GM12878 (cell line): ENCODE data around the gene SIX5.

ENCODE experiments used
- HCFC1 ChIP-seq: fragments of 150-350 bp; IDR thresholded peaks from 2 replicates; pipeline ENCODE4 v1.6.1; 2014; ENCODE audit warnings: low read length
- MAX ChIP-seq: IDR thresholded peaks from 2 replicates; pipeline ENCODE4 v1.6.1; 2012; ENCODE audit warnings: low read depth, low read length, improper control_type of control experiment
- MEF2B ChIP-seq: fragments of 450-650 bp; IDR thresholded peaks from 2 replicates; pipeline ENCODE4 v1.6.1; 2018; ENCODE audit warnings: mild to moderate bottlenecking, moderate library complexity; ENCODE audit not compliant: partially characterized antibody, poor library complexity, severe bottlenecking
- POLR2A ChIP-seq: IDR thresholded peaks from 2 replicates; pipeline ENCODE4 v1.6.1; 2011; ENCODE audit warnings: low read depth, mild to moderate bottlenecking, low read length
- POU2F2 ChIP-seq: IDR thresholded peaks from 3 replicates; pipeline ENCODE4 v1.6.1; 2011; ENCODE audit warnings: low read depth, mild to moderate bottlenecking, low read length, borderline replicate concordance
- SP1 ChIP-seq: IDR thresholded peaks from one replicate; pipeline ENCODE4 v1.6.1; 2011; ENCODE audit warnings: low read depth, low read length
- TARDBP ChIP-seq: IDR thresholded peaks from 2 replicates; pipeline ENCODE4 v1.6.1; 2016; ENCODE audit warnings: borderline replicate concordance
- ZNF274 ChIP-seq: IDR thresholded peaks from one replicate; pipeline ENCODE4 v1.8.0; 2011; ENCODE audit not compliant: insufficient read length, insufficient read depth
- TF ChIP-seq, protein P1 (sequence below), 3 experiments: IDR thresholded peaks in 2 of 3; conservative IDR thresholded peaks in 1 of 3; 2 replicates each; pipeline ENCODE4 v1.5.1; 2011; ENCODE audit warnings: low read depth in 3 of 3, low read length in 3 of 3, mild to moderate bottlenecking in 3 of 3, control low read depth in 2 of 3, moderate library complexity in 2 of 3, inconsistent platforms in 1 of 3, mixed read lengths in 1 of 3; ENCODE audit not compliant: control insufficient read depth in 2 of 3, insufficient read depth in 1 of 3; ENCODE audit errors: extremely low read depth in 1 of 3
- TF ChIP-seq, protein P2 (sequence below): fragments of 450-650 bp; IDR thresholded peaks from 2 replicates; pipeline ENCODE4 v1.6.1; 2017; ENCODE audit warnings: mild to moderate bottlenecking
- TF ChIP-seq, protein P3 (sequence below): fragments of 450-650 bp; IDR thresholded peaks from 2 replicates; pipeline ENCODE4 v1.6.1; 2016; ENCODE audit warnings: mild to moderate bottlenecking, moderate library complexity, borderline replicate concordance

GRCh38 chr19:45717983-45718650 lies 50.9 kb downstream of the SIX5 start:
- TF ChIP-seq, protein P1, sequence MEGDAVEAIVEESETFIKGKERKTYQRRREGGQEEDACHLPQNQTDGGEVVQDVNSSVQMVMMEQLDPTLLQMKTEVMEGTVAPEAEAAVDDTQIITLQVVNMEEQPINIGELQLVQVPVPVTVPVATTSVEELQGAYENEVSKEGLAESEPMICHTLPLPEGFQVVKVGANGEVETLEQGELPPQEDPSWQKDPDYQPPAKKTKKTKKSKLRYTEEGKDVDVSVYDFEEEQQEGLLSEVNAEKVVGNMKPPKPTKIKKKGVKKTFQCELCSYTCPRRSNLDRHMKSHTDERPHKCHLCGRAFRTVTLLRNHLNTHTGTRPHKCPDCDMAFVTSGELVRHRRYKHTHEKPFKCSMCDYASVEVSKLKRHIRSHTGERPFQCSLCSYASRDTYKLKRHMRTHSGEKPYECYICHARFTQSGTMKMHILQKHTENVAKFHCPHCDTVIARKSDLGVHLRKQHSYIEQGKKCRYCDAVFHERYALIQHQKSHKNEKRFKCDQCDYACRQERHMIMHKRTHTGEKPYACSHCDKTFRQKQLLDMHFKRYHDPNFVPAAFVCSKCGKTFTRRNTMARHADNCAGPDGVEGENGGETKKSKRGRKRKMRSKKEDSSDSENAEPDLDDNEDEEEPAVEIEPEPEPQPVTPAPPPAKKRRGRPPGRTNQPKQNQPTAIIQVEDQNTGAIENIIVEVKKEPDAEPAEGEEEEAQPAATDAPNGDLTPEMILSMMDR (IDR thresholded peaks at IDR 0.05 in 2 of 3, conservative IDR thresholded peaks at IDR 0.05 in 1 of 3; ENCODE audit: control insufficient read depth in 2 of 3, extremely low read depth in 1 of 3, insufficient read depth in 1 of 3, low read depth in 3 of 3, low read length in 3 of 3) = no peak
- TF ChIP-seq MAX = no peak
- TF ChIP-seq, protein P2, sequence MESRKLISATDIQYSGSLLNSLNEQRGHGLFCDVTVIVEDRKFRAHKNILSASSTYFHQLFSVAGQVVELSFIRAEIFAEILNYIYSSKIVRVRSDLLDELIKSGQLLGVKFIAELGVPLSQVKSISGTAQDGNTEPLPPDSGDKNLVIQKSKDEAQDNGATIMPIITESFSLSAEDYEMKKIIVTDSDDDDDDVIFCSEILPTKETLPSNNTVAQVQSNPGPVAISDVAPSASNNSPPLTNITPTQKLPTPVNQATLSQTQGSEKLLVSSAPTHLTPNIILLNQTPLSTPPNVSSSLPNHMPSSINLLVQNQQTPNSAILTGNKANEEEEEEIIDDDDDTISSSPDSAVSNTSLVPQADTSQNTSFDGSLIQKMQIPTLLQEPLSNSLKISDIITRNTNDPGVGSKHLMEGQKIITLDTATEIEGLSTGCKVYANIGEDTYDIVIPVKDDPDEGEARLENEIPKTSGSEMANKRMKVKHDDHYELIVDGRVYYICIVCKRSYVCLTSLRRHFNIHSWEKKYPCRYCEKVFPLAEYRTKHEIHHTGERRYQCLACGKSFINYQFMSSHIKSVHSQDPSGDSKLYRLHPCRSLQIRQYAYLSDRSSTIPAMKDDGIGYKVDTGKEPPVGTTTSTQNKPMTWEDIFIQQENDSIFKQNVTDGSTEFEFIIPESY = no peak
- TF ChIP-seq MEF2B = no peak
- no peak for TF ChIP-seq ZNF274
- no peak for TF ChIP-seq SP1
- no peak for TF ChIP-seq POU2F2
- no peak for TF ChIP-seq TARDBP
- TF ChIP-seq POLR2A = no peak
- TF ChIP-seq HCFC1 = no peak
- TF ChIP-seq, protein P3, sequence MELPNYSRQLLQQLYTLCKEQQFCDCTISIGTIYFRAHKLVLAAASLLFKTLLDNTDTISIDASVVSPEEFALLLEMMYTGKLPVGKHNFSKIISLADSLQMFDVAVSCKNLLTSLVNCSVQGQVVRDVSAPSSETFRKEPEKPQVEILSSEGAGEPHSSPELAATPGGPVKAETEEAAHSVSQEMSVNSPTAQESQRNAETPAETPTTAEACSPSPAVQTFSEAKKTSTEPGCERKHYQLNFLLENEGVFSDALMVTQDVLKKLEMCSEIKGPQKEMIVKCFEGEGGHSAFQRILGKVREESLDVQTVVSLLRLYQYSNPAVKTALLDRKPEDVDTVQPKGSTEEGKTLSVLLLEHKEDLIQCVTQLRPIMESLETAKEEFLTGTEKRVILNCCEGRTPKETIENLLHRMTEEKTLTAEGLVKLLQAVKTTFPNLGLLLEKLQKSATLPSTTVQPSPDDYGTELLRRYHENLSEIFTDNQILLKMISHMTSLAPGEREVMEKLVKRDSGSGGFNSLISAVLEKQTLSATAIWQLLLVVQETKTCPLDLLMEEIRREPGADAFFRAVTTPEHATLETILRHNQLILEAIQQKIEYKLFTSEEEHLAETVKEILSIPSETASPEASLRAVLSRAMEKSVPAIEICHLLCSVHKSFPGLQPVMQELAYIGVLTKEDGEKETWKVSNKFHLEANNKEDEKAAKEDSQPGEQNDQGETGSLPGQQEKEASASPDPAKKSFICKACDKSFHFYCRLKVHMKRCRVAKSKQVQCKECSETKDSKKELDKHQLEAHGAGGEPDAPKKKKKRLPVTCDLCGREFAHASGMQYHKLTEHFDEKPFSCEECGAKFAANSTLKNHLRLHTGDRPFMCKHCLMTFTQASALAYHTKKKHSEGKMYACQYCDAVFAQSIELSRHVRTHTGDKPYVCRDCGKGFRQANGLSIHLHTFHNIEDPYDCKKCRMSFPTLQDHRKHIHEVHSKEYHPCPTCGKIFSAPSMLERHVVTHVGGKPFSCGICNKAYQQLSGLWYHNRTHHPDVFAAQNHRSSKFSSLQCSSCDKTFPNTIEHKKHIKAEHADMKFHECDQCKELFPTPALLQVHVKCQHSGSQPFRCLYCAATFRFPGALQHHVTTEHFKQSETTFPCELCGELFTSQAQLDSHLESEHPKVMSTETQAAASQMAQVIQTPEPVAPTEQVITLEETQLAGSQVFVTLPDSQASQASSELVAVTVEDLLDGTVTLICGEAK = no peak
